ENCODE results near the gene ASMTL.
"Not testable (repeated sequence)": the region's sequence is repeated elsewhere in the genome, so short reads cannot be mapped to it uniquely, and the experiment has no call there.

ASMTL gene

DNA sequence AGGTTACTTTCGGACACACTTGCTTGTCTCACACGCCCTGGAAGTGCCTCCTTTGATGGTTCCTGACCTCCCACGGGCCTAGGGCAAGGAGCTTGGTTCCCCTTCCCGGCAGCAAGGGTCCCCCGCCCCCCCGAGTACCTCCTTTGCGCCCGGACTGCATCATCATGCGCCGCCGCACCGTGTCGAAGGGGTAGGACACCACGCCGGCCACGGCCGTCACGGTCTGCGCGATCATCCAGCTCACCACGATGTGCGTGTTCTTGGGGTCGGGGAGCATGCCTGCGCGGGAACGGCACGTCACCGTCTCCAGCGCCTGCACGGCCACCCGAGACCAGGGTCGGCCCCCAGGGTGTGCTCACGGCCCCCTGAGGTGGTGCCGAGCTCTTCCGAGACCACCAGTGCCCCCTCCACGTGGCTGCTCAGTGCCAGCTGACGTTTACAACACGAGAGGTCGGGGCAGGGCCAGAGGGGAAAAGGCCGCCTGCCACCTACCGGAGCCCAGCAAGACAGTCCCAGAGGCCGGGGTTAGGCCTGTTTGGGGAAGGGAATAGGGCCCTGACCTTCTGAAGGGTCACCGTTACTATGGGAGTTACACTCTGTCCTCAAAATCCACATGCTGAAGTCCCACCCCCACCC is 65.5 kb downstream of the ASMTL start:
- no peak for DNase-seq

DNA sequence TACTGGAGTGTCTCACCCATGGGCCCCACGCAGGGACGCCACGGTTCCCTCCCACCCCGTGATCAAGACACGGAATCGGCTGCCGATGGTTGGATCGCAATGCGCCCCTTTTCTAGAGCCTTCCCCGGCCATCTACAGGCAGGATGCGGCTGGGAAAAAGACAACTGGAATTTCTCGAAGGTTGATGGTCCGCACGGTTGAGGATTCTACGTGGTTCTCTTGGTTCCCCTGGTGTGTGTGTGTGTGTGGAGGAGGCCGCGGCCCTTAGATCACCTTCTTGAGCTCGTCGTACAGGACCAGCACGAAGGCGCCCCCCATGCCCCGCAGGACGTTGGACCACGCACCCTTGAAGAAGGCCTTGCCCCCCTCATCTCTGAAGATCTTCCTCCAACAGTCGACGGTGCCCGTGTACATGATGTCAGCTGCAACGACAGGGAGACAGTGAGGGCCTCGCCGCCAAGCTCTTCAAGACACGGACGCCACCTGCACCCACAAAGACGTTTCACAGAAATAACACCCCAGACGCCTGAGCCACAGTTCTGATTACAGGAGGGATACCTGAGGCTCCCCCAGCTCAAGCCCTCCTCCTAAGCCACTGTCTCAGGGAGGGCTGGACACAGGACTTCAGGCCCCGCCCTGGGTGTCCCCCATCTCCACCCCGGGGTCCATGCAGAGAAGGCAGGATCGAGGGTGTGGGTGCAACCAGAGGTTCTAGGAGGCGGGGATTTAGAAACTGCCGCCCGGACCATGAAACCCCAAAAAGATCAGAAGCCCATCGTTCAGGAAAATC is 66.2 kb downstream of the ASMTL start:
- no peak for DNase-seq

DNA sequence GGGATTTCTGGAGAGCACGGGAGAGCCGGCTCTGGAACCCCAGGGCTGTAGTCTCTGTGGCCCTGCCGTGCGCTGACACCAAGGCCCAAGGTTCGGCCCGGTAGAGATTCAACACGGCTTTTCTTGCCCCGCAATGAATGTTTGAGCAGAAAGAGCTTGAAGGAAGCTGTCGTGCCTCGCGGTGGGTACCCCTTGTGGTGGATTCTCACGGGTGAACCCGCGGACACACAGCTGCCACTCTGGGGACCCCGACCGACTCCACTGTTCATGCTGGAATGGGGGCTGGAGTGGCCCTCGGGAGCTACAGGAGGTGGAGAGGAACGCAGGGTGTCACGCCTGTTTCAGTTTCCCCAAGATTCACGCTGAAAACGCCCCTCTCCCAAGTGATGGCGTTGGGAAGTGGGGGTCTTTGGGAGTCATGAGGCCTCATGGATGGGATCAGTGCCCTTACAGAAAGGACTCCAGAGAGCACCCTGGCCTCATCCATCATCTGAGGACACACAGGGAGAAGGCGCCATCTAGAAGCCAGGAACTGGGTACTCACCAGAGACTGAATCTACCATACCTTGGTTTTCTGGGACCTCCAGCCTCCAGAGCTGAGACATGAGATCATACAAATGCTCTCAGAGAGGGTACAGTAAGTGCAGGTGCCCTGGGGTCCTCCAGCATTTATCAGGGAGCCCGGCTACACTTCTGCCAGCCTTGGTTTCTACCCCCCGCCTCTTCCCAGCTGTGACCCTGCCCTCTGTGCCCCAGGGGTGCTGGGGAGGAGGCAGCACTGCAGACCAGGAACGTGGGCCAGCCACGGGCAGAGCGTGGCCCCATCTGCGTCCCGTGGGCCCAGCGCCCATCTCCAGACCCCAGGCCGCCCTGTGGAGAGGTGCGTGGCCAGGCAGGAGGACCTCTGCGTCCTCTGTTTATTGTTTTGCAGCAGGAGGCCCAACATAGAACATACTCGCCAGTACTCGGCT is 67.2 kb downstream of the ASMTL start:
- no peak for DNase-seq

DNA sequence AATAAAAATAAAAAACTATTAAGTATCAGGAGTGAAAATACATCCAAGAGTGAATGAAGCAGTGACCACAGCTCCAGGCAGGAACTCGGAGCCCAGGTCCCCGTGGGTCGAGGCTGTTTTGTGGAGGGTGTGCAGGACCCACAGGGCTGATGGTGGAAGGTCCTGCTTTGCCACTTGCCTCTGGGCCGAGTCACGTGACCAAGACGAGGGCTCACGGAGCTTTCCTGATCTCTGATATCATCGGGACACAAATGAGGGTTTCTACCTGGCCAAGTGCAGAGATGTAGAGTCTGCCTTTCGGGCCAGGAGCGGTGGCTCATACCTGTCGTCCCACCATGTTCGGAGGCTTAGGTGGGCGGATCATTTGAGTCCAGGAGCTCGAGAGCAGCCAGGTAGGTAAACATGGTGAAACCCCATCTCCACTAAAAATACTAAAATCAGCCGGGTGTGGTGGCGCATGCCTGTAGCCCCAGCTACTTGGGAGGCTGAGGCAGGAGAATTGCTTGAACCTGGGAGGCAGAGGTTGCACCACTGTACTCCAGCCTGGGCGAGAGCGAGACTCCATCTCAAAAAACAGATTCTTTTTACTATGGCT is 68.0 kb downstream of the ASMTL start:
- no peak for DNase-seq

DNA sequence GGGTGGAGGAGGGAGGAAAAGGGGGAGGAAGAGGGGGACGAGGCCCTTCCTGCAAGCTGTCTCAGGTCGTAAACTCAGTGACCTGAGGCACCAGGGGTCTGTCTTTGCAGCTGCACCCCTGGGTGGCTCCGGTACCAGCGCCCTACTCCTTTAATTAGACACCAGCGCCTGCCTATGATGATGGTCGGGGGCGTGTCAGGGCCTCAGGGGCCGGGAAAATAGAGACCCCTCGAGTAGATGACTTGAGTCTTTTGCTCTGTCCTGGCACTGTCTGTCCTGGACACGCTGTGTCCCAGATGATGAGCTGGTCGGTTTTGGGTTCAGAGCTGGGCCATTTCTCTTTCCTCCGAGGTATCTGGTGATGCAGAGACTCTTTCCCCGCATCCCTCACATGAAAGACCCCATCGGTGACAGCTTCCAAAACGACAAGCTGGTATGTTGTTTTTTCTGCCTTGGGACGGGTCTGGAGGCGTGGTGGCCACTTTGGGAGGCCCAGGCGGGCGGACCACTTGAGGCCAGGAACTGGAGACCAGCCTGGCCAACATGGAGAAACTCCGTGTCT is 72.0 kb downstream of the ASMTL start:
- DNase-seq, result no peak

DNA sequence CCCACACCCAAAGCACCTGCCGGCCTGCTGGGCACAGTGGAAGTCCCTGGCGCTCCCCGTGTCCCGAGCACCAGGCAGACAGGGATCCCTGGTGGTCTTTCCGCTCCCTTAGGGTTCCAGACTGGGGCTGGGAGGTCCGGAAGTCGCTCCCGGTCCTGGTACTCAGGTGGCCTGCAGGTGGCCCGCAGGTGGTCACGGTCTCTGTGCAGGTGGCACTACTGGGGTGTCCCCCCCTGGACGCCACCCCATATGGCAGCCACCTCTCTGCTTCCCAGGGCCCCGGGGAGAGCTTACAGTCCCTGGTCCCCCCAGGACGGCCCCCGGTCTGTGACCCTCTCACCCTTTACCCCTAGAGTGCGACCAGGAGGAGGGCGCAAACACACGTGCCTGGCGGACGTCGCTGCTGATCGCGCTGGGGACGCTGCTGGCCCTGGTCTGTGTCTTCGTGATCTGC is 74.4 kb downstream of the ASMTL start:
- DNase-seq, result no peak

DNA sequence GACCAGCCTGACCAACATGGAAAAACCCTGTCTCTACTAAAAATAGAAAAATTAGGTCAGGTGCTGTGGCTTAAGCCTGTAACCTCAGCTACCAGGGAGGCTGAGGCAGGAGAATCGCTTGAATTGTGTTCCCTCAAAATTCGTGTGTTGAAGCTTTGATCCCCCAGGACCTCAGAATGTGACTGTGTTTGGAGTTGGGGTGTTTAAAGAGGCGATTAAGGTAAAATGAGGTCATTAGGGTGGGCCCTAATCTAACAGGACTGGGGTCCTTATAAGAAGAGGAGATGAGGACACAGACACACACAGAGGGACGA is 84.4 kb downstream of the ASMTL start:
- no peak for DNase-seq

DNA sequence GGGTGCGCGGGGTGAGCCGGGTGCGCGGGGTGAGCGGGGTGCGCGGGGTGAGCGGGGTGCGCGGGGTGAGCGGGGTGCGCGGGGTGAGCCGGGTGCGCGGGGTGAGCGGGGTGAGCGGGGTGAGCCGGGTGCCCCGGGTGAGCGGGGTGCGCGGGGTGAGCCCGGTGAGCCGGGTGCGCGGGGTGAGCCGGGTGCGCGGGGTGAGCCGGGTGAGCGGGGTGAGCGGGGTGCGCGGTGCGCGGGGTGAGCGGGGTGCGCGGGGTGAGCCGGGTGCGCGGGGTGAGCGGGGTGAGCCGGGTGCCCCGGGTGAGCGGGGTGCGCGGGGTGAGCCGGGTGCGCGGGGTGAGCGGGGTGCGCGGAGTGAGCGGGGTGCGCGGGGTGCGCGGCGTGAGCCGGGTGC is 86.3 kb downstream of the ASMTL start:
- not testable (repeated sequence) for DNase-seq

DNA sequence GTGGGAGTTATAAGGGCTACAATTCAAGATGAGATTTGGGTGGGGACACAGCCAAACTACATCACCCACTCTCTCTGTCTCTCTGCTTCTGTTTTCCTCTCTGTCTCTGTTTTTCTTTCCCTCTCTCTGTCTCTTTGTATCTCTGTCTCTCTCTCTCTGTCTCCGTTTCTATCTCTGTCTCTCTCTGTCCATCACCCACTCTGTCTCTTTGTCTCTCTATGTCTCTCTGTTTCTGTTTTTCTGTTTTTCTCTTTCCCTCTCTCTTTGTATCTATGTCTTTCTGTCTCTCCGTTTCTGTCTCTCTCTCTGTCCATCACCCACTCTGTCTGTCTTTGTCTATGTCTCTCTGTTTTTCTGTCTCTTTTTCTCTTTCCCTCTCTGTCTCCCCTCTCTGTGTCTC is 90.8 kb downstream of the ASMTL start:
- DNase-seq, result no peak

DNA sequence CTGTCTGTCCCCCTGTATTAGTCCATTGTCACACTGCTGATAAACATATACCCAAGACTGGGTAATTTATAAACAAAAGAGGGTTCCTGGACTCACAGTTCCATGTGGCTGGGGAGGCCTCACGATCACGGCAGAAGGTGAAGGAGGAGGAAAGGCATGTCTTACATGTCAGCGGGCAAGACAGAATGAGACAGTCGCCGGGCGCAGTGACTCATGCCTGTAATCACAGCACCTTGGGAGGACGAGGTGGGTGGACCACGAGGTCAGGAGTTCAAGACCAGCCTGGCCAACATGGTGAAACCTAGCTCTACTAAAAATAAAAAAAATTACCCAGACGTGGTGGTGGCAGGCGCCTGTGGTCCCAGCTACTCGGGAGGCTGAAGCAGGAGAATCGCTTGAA is 91.4 kb downstream of the ASMTL start:
- no peak for DNase-seq

DNA sequence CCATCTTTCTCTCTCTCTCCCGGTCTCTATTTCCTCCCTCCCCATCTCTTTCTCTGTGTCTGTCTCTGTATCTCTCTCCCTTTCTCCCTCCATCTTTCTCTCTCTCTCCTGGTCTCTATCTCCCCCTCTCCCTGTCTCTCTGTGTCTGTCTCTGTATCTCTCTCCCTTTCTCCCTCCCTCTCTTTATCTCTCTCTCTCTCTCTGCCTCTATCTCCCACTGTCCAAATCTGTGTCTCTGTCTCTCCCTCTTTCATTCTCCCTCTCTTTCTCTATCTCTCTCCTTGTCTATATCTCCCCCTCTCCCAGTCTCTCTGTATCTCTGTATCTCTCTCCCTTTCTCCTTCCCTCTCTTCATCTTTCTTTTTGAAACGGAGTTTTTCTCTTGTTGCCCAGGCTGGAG is 92.5 kb downstream of the ASMTL start:
- DNase-seq, result no peak

DNA sequence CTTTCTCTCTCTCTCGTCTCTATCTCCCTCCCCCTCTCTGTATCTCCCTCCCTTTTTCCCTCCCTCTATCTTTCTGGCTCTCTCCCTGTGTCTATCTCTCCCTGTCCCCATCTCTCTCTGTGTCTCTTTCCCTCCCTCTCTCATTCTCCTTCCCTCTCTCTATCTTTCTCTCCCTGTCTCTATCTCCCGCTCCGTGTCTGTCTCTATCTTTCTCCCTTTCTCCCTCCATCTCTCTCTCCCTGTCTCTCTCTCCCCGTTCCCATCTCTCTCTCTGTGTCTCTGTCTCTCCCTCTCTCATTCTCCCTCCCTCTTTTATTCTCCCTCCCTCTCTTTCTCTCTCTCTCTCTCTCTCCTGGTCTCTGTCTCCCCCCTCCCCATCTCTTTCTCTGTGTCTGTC is 93.2 kb downstream of the ASMTL start:
- DNase-seq, result no peak

DNA sequence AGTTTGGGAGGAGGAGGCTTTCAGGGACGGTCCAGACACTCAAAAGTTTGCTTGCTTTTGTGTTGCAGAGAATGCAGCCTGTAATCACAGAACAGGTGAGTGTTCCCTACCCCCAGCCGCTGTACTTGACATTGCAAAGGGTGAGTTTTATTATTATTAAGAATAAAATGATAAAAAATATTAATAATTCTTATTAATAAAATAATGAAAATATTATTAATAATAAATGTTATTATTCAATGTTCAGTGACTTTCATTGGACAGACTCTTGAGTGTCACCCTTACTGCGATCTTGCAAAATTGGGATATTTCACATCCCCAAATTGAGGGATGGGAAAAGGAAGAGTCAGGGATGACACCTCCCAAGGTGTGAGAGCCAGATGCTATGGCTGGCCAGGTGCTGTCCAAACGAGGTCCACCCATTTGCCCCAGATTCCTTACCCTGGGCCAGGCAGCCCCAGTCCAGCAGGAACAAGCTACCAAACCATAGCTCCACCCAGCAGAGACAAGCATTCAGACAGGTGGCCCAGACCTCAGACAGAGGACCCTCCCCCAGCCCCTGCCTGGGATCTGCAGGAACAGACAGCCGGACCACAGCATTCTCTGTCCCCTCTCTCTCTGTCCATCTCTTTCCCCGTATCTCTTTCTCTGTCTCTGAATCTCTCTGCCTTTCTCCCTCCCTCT is 93.8 kb downstream of the ASMTL start:
- no peak for DNase-seq

DNA sequence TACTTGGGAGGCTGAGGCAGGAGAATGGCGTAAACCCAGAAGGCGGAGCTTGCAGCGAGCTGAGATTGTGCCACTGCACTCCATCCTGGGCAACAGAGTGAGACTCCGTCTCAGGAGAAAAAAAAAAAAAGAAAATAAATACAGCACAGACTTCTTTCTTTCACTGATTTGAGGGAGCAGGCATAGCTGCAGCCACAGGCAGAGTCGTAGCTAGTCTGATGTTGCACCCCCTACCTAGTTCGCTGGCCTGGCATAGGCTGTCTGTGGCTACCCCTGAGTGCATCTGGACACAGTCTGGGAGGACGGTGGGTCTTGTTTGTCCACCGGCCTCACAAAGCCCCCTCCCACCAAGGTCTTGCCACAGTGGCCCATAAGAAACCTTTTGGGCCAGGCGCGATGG is 94.7 kb downstream of the ASMTL start:
- DNase-seq, result no peak

DNA sequence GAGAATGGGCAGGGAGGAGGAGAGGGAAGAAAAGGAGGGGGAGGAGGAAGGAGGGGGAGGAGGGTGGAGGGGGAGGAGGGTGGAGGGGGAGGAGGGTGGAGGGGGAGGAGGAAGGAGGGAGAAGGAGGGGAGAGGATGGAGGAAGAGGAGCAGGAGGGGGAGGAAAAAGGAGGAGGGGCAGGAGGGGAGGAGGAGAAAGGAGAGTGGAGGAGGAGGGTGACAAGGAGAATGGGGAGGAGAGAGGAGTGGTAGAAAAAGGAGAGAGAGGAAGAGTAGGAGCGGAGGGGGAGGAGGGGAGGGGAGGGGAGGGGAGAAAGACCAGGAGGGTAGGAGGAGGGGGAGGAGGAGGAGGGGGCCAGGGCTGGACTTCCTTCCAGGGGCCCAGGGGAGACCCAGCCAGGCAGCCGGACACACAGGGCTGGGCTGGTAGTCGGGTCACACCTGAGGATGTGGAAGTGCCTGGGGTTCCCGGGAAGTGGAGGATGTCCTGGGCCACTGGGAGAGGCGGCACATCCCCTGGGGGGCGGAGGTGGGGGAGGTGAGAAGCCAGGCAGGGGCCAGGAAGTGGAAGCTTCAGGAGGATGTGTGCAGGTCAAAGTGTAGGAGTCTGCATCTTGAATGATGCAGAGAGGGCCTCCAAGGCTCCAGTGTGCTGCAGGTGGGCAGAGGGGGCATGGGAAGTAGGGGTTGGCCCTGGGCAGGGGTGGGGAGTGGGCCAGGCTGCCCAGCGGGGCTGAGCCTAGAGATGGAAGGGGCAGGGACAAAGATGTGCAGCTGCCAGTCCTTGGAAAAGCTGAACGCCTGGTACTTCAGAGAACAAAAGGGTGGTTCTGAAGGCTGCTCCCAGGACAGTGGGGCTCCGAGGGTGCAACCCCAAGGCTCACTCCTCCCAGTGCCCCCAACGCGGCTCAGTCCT is 97.3 kb downstream of the ASMTL start:
- no peak for DNase-seq

DNA sequence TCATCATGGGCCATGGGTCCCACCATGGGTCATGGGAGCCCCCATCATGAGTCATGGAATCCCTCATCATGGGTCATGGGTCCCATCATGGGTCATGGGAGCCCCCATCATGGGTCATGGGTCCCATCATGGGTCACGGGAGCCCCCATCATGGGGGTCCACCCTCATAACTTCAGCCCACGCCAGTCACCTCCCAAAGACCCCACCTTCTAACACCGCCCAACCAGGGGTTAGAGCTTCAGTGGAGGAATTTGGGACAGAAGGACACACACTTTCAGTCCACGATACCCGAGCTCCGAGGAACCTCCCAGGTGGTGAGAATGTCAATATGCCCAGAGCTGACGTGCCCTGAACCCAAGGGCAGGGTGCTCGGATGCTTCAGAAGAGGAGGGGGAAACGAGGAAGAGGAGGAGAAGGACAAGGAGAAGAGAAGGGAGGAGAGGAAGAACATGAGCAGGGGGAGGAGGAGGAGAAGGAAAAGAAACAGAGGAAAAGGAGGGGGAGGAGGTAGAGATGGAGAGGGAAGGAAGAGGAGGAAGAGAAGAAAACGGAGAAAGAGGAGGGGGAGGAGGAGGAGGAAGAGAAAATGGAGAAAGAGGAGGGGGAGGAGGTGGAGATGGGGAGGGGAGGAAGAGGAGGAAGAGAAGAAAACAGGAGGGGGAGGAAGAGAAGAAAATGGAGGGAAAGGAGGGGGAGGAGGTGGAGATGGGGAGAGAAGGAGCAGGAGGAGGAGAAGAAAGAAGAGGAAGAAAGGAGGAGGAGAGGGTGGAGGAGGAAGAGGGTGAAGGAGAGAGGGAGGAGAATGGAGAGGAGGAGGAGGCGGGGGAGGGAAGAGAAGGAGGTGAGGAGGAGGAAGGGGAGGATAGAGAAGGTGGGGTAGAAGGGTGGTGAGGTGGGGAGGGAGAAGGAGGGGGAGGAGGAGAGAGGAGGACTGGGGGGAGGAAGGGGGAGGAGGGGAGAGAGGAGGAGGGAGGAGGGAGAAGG is 98.4 kb downstream of the ASMTL start:
- no peak for DNase-seq

Measured in C1 segment of cervical spinal cord (tissue), 14 donors.